Loucy (cell line): ENCODE results near the gene BMPR1B.

Experiments used
- H2AFZ ChIP-seq: fragments of 200-600 bp; sonication (generic); 2 replicates; pipeline ENCODE4 v1.6.0; 2016; ENCODE audit warnings: antibody characterized with exemption, mild to moderate bottlenecking, low read length, moderate library complexity
- H3F3A ChIP-seq: fragments of 200-600 bp; 2 replicates; pipeline ENCODE4 v1.6.0; 2016; ENCODE audit warnings: antibody characterized with exemption, low read depth, mild to moderate bottlenecking
- H3K27me3 ChIP-seq: fragments of 200-600 bp; sonication (generic); 2 replicates; pipeline ENCODE4 v1.6.1; 2014; ENCODE audit warnings: low read length, mild to moderate bottlenecking; ENCODE audit not compliant: insufficient read depth, poor library complexity, severe bottlenecking
- H3K36me3 ChIP-seq: fragments of 200-600 bp; sonication (generic); 2 replicates; pipeline ENCODE4 v1.6.1; 2016; ENCODE audit warnings: low read length; ENCODE audit not compliant: insufficient read depth
- H3K4me1 ChIP-seq: fragments of 200-600 bp; sonication (generic); 2 replicates; pipeline ENCODE4 v1.5.1; 2014; ENCODE audit warnings: low read length, mild to moderate bottlenecking; ENCODE audit not compliant: insufficient read depth, poor library complexity, severe bottlenecking
- H3K4me2 ChIP-seq: fragments of 200-600 bp; sonication (generic); 2 replicates; pipeline ENCODE4 v1.6.0; 2014; ENCODE audit warnings: antibody characterized with exemption, low read length, low read depth, mild to moderate bottlenecking; ENCODE audit not compliant: poor library complexity, severe bottlenecking
- H3K4me3 ChIP-seq: fragments of 200-600 bp; sonication (generic); 2 replicates; pipeline ENCODE4 v1.5.1; 2014; ENCODE audit warnings: low read length, mild to moderate bottlenecking, mixed read lengths; ENCODE audit not compliant: poor library complexity, severe bottlenecking
- H3K79me2 ChIP-seq: fragments of 200-600 bp; sonication (generic); 2 replicates; pipeline ENCODE4 v1.6.1; 2014; ENCODE audit warnings: low read length; ENCODE audit not compliant: insufficient read depth
- H3K9ac ChIP-seq: fragments of 200-600 bp; sonication (generic); 2 replicates; pipeline ENCODE4 v1.6.0; 2014; ENCODE audit warnings: mild to moderate bottlenecking, low read depth, low read length, moderate library complexity; ENCODE audit not compliant: poor library complexity, severe bottlenecking
- H3K9me2 ChIP-seq: fragments of 200-600 bp; sonication (generic); replicated peaks from 2 replicates; pipeline ENCODE4 v1.6.1; 2016; ENCODE audit warnings: low read depth, low read length, mixed read lengths
- H3K9me3 ChIP-seq: fragments of 200-600 bp; sonication (generic); 2 replicates; pipeline ENCODE4 v1.6.1; 2014; ENCODE audit warnings: mild to moderate bottlenecking, antibody characterized with exemption, low read length, low read depth; ENCODE audit not compliant: insufficient read depth
- H4K20me1 ChIP-seq: fragments of 200-600 bp; sonication (generic); 2 replicates; pipeline ENCODE4 v1.6.0; 2014; ENCODE audit warnings: antibody characterized with exemption, low read length, mild to moderate bottlenecking; ENCODE audit not compliant: insufficient read depth, poor library complexity, severe bottlenecking
- CTCF ChIP-seq: fragments of 200-600 bp; sonication (generic); conservative IDR thresholded peaks from 2 replicates; pipeline ENCODE4 v1.5.1; 2014; ENCODE audit warnings: mild to moderate bottlenecking, antibody characterized with exemption, low read length
- EZH2phosphoT487 ChIP-seq: fragments of 200-600 bp; IDR thresholded peaks from 2 replicates; pipeline ENCODE4 v1.6.1; 2018; ENCODE audit warnings: antibody characterized with exemption, mild to moderate bottlenecking, moderate library complexity, borderline replicate concordance

The BMPR1B gene

GRCh38 chr4:94959307-94959706 is 201.6 kb downstream of the BMPR1B start:
- Histone ChIP-seq H2AFZ (no peak overlapping the region), H3K4me2 (no peak overlapping the region), H3K27me3 (no peaks in the 10 kb centered on the region), H3K9ac (no peak overlapping the region), H3K4me1 (no peaks in the 10 kb centered on the region), H3K4me3 (no peak overlapping the region), H3K9me2 (no peaks in the 10 kb centered on the region), H3F3A (no peaks in the 10 kb centered on the region), H3K36me3 (no peaks in the 10 kb centered on the region), H3K79me2 (no peaks in the 10 kb centered on the region), H3K9me3 (no peaks in the 10 kb centered on the region), H4K20me1 (no peaks in the 10 kb centered on the region)
- TF ChIP-seq CTCF: no peak
- TF ChIP-seq EZH2phosphoT487: no peak

GRCh38 chr4:94960708-94961107 is 203.0 kb downstream of the BMPR1B start:
- Histone ChIP-seq H3K9me3 (no peaks in the 10 kb centered on the region), H3F3A (no peaks in the 10 kb centered on the region), H2AFZ (no peak overlapping the region), H3K9ac (no peak overlapping the region), H3K4me1 (no peaks in the 10 kb centered on the region), H3K36me3 (no peaks in the 10 kb centered on the region), H3K9me2 (no peaks in the 10 kb centered on the region), H3K27me3 (no peaks in the 10 kb centered on the region), H3K79me2 (no peaks in the 10 kb centered on the region), H4K20me1 (no peaks in the 10 kb centered on the region), H3K4me2 (no peak overlapping the region), H3K4me3 (no peak overlapping the region)
- TF ChIP-seq EZH2phosphoT487 (no peak), CTCF (no peak)

- Histone ChIP-seq H4K20me1 (no peaks in the 10 kb centered on the region), H3K9ac (no peak overlapping the region), H3K9me3 (no peaks in the 10 kb centered on the region), H3K27me3 (no peaks in the 10 kb centered on the region), H3K4me1 (no peaks in the 10 kb centered on the region), H2AFZ (no peak overlapping the region), H3K79me2 (no peaks in the 10 kb centered on the region), H3K4me2 (no peak overlapping the region), H3K9me2 (no peaks in the 10 kb centered on the region), H3K36me3 (no peaks in the 10 kb centered on the region), H3K4me3 (no peak overlapping the region), H3F3A (no peaks in the 10 kb centered on the region)
- no peak for TF ChIP-seq CTCF
- no peak for TF ChIP-seq EZH2phosphoT487
Measured at GRCh38 chr4:94961420-94961819, 203.7 kb downstream of the BMPR1B start.
